Superior temporal gyrus (tissue), 1 donor: Measurements from ENCODE around the gene MRPS21.

Source experiments
- DNase-seq: peaks from one replicate; pipeline ENCODE4 v3.0.0-alpha.2; 2016; ENCODE audit errors: extremely low spot score

The MRPS21 gene

GRCh38 chr1:150293433-150294253 is at the start of gene MRPS21:
TSS of gene MRPS21 (plus strand) at chr1:150293861. CDS start at chr1:150294367, 506 bp downstream.
- DNase-seq, result peak; percentile 96

GRCh38 chr1:150249936-150250335 is 43.7 kb upstream of the MRPS21 start:
- no peak for DNase-seq

- no peak for DNase-seq
Measured at GRCh38 chr1:150256198-150256553, 37.5 kb upstream of the MRPS21 start.

DNA sequence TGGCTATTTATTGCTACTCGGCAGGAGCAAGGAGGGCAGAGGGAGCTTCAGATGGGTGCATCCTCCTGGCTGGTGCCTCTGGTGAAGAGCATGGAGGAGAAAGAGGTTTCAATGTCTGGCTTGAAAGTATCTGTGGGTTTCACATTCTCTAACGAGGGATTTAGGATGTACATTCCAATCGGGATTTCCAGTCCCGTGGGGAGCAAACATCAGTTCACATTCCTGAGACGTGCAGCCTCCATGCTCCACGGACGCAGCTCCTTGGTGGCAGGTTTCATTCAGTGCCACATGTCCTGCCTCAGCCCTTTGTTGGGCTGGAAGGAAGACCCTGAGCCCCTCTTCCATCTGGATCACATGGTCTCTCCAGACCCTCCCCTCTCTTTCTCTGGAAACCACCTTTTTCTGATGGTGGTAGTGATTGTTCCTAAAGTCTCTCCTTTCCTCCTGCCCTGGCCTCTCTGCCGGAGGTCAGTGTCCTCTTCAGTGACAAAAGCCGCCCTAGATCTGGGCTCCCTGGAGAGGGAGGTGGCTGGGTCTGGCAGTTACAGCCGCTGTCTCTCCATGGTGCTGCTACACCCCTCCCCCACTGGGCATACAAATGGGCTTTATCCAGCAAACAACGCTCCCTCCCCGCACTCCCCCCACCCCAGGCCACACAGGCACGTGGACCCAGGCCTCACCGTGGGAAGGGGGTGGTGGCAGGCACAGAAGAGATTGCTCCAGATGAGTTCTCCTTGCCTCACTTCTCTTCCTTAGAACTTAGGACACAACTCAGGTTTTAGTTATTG is 36.9 kb upstream of the MRPS21 start:
- peak; percentile 83 for DNase-seq

DNA sequence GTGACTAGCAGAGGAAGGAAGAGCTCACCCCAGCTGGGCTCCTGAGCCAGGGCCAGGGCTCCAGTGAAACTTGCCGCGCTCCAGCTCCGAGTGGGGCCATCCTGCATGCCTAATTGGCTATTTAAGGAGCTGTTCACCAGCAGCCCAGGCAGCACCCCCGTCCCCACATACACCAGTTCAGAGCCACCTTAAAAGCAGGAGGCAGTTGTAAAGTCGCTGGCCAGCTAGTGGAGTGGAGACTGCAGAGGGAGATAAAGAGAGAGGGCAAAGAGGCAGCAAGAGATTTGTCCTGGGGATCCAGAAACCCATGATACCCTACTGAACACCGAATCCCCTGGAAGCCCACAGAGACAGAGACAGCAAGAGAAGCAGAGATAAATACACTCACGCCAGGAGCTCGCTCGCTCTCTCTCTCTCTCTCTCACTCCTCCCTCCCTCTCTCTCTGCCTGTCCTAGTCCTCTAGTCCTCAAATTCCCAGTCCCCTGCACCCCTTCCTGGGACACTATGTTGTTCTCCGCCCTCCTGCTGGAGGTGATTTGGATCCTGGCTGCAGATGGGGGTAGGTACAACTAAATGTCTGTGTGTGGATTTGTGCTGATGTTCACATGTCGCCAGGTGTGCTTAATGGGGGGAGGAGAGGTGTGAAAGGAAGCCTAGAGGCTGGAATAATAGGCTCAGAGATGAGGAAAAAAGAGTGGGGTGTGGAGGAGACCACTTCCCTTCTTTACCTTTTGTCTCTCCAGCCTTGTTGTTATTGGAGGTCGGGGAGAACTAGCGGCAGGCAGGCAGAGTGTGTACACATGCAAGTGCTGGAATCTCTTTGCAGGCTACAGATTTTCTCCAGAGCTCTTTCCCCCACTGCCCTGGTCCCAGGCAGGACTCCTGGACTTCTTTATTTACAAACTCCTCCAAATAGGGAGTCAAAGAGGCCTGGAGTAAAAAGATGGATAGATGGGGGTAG is 35.8 kb upstream of the MRPS21 start, which contains the start of gene CA14:
Gene CA14 (plus strand): TSS at position 151 of the 962 bp plus-strand sequence. CDS start 355 bp downstream, at position 506.
- DNase-seq, result peak; percentile 53

- DNase-seq, result peak; percentile 59
Measured at GRCh38 chr1:150259217-150259616, 34.4 kb upstream of the MRPS21 start.

GRCh38 chr1:150259758-150260669 is 33.6 kb upstream of the MRPS21 start:
- DNase-seq, result no peak

DNA sequence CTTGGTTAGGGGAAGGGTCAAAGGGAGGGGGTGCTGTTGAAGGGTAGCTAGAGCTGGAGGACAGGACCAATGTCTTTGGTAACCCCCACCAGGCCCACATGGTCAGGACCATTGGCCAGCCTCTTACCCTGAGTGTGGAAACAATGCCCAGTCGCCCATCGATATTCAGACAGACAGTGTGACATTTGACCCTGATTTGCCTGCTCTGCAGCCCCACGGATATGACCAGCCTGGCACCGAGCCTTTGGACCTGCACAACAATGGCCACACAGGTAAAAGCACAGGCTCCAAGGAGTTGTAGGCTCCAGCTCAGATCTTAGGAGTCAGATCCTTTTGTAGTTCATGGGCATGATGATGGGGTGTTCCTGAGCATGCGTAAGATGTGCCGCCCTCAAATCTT is 32.3 kb upstream of the MRPS21 start:
- DNase-seq, result no peak

- DNase-seq, result no peak
Measured at GRCh38 chr1:150262388-150263320, 31.0 kb upstream of the MRPS21 start.

DNA sequence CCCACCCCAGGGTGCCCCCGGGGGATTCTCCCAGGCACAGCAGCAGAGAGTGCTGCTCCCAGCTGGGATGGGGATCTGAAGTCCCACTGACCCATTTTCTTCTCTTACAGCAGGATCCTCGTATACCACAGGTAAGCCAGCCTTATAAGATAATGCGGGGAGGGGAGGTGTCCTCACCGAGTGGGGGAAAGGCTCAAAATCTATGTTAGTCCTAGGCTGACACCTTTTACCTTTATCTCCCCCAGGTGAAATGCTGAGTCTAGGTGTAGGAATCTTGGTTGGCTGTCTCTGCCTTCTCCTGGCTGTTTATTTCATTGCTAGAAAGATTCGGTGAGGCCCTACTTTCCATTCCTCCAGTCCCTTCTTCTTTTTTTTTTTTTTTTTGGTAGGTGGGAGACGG is 30.1 kb upstream of the MRPS21 start:
- DNase-seq, result no peak

- DNase-seq, result no peak
Measured at GRCh38 chr1:150267896-150268295, 25.8 kb upstream of the MRPS21 start.

GRCh38 chr1:150268340-150268704 is 25.3 kb upstream of the MRPS21 start:
- no peak for DNase-seq

- DNase-seq, result peak; percentile 97
Measured at GRCh38 chr1:150268705-150269403, 24.8 kb upstream of the MRPS21 start, which contains the start of gene APH1A. TSS of gene APH1A (minus strand) at chr1:150269016. CDS start at chr1:150268810, 206 bp downstream.

- no peak for DNase-seq
Measured at GRCh38 chr1:150269451-150269850, 24.2 kb upstream of the MRPS21 start.

DNA sequence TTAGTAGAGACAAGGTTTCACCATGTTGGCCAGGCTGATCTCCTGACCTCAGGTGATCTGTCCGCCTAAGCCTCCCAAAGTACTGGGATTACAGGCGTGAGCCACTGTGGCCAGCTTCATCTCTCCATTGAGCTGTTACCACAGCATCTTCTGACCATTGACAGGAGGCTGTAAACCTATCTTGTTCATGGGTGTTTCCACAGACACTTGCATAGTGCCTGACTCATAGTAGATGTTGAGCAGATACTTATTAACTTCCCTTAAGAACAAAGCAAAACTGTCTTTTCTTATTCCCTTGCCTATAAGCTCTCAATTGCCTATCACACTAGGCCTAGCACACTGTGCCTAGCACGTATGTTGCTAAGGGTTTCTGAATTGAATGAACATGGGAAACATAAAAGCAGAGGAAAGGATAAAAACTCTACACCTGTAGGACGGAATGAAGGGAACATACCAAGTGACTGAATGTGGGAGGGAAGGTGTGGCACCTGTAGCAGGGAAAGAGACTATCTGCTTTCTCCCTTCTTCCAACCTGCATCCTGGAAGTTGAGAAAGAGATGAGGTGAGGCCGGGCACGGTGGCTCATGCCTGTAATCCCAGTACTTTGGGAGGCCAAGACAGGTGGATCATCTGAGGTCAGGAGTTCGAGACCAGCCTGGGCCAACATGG is 22.2 kb upstream of the MRPS21 start:
- no peak for DNase-seq

DNA sequence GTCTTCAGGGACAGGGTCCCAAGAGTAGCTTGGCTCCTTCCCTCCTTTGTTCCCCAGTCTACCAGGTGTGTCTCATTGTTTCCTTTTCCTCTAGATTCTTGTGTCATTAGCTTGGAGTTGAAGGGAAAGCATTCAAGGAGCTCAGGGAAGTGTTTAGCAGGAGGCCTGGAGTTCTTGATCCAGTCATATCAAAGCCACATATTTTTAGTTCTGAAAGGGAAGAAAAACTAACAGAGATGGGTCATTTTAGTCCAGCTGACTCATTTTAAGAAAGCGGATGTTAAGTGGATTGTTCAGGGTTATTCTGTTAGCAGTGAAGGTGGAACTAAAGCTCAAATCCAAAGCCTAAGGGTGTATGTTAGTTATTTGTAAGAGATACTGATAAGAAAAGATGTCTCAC is 20.4 kb upstream of the MRPS21 start:
- DNase-seq, result no peak

DNA sequence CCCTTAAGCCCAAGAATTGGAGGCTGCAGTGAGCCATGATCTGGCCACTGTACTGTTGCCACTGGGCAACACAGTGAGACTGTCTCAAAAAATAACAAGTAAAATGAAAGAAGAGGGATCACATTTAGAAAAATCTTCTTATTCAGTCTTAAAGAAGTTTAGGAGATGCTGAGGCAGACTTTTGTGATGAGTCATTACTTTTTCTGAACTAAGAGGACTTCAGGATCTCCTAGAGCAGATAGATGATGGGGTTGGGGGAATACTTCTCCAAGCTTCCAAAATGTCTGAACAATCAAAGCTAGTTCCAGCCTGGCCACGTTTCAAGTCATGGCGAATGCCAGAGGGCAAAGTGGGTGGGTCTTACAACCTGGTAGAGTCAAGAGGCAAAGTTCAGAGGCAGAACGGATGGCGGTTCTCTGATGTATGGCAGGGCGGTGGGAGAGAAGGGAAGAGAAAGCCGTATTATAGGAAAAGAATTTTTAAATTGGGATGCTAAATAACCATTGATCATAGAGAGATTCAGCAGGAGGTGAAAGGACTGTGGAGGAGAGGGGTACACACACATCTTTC is 13.4 kb upstream of the MRPS21 start:
- DNase-seq, result no peak

GRCh38 chr1:150281221-150281757 is 12.4 kb upstream of the MRPS21 start:
- peak; percentile 90 for DNase-seq
